H1 (cell line): ENCODE measurements around the gene RNF123. TPM values are rescaled to one million over a fixed set of nuclear protein-coding genes. Genes with fewer than 3 reads are reported as not detected.

Experiments
- CTCF ChIA-PET: fragments of 300-600 bp; sonication (Branson Sonifier 250); formaldehyde crosslinking; loops from one replicate; lab custom pipeline; 2021; ENCODE audit not compliant: partially characterized antibody; lab: Charles Lee
- POLR2A ChIA-PET: fragments of 300-600 bp; sonication (Branson Sonifier 250); formaldehyde crosslinking; loops from one replicate; lab custom pipeline; 2021; ENCODE audit warnings: inconsistent platforms; ENCODE audit not compliant: partially characterized antibody; lab: Charles Lee
- DNase-seq, 2 experiments: peaks; one replicate each; pipeline versions ENCODE4 v3.0.0 to v3.0.0-alpha.2; 2010 to 2022; ENCODE audit warnings: low spot score in 2 of 2, low read depth in 1 of 2, mixed read lengths in 1 of 2
- FAIRE-seq: peaks from 2 replicates; lab custom pipeline; 2011; peaks lifted over from hg19 to GRCh38; lab: Jason Lieb, UNC
- H2AFZ ChIP-seq: 2 replicates; pipeline ENCODE4 v1.8.1; 2012; ENCODE audit warnings: low read length, inconsistent platforms
- H2AK5ac ChIP-seq: 2 replicates; pipeline ENCODE4 v1.6.1; 2013; ENCODE audit warnings: low read depth, low read length
- H2BK120ac ChIP-seq: replicated peaks from 2 replicates; pipeline ENCODE3; 2013; ENCODE audit warnings: low read depth, low read length, inconsistent platforms
- H2BK12ac ChIP-seq: 2 replicates; pipeline ENCODE4 v1.6.1; 2013; ENCODE audit warnings: low read depth, low read length
- H2BK15ac ChIP-seq: 2 replicates; pipeline ENCODE4 v1.6.1; 2013; ENCODE audit warnings: low read length
- H2BK20ac ChIP-seq: 2 replicates; pipeline ENCODE4 v1.6.1; 2013; ENCODE audit warnings: low read length
- H2BK5ac ChIP-seq: 2 replicates; pipeline ENCODE4 v1.6.1; 2013; ENCODE audit warnings: low read depth, low read length
- H3K14ac ChIP-seq: 2 replicates; pipeline ENCODE4 v1.6.1; 2013; ENCODE audit warnings: inconsistent platforms; ENCODE audit not compliant: insufficient read length
- H3K18ac ChIP-seq: 2 replicates; pipeline ENCODE4 v1.6.1; 2013; ENCODE audit warnings: low read length; ENCODE audit errors: extremely low read depth
- H3K23ac ChIP-seq: 2 replicates; pipeline ENCODE4 v1.6.1; 2013; ENCODE audit warnings: inconsistent platforms; ENCODE audit not compliant: insufficient read length
- H3K23me2 ChIP-seq: 2 replicates; pipeline ENCODE4 v1.6.1; 2013; ENCODE audit warnings: low read depth, low read length
- H3K27ac ChIP-seq: 2 replicates; pipeline ENCODE4 v1.6.1; 2011; ENCODE audit warnings: low read depth, low read length, inconsistent platforms
- H3K27me3 ChIP-seq, 4 experiments: replicated peaks in 1 of 4; 1 replicate in 1 of 4; 2 replicates in 3 of 4; pipeline versions ENCODE4 v1.6.1 to v1.8.1; 2011 to 2013; ENCODE audit warnings: low read length in 3 of 4, mild to moderate bottlenecking in 3 of 4, inconsistent platforms in 2 of 4, mixed read lengths in 2 of 4, moderate library complexity in 1 of 4; ENCODE audit not compliant: control insufficient read depth in 3 of 4, insufficient read depth in 3 of 4; ENCODE audit errors: extremely low read depth in 1 of 4
- H3K36me3 ChIP-seq, 4 experiments: 2 replicates each; pipeline versions ENCODE4 v1.6.1 to v1.8.1; 2011 to 2013; ENCODE audit warnings: mild to moderate bottlenecking in 4 of 4, low read length in 3 of 4, moderate library complexity in 2 of 4, control low read depth in 1 of 4, inconsistent platforms in 1 of 4; ENCODE audit not compliant: insufficient read depth in 4 of 4, control insufficient read depth in 2 of 4
- H3K4ac ChIP-seq: replicated peaks from 2 replicates; pipeline ENCODE3; 2013; ENCODE audit warnings: low read length, low read depth, mixed read lengths, inconsistent platforms; ENCODE audit not compliant: insufficient read length
- H3K4me1 ChIP-seq, 4 experiments: replicated peaks in 1 of 4; 1 replicate in 1 of 4; 2 replicates in 3 of 4; pipeline versions ENCODE4 v1.6.1 to v1.8.1; 2011 to 2013; ENCODE audit warnings: low read length in 3 of 4, inconsistent platforms in 2 of 4, mixed read lengths in 1 of 4; ENCODE audit not compliant: insufficient read depth in 4 of 4, control insufficient read depth in 3 of 4
- H3K4me2 ChIP-seq, 2 experiments: 2 replicates each; pipeline versions ENCODE4 v1.6.1 to v1.8.1; 2011 to 2013; ENCODE audit warnings: low read depth in 2 of 2, low read length in 2 of 2, control low read depth in 1 of 2, inconsistent platforms in 1 of 2, mild to moderate bottlenecking in 1 of 2; ENCODE audit not compliant: insufficient read depth in 1 of 2
- H3K4me3 ChIP-seq, 4 experiments: fragments of 200-600, 300-600 bp in 1 of 4; sonication (generic), shearing (Covaris generic), sonication (Bioruptor Twin) in 1 of 4; 2 replicates each; pipeline versions ENCODE4 v1.5.1 to v1.8.1; 2011 to 2016; ENCODE audit warnings: low read length in 4 of 4, low read depth in 3 of 4, control low read depth in 2 of 4, inconsistent platforms in 2 of 4, mild to moderate bottlenecking in 2 of 4, mixed read lengths in 1 of 4, moderate library complexity in 1 of 4; ENCODE audit not compliant: insufficient read depth in 2 of 4; ENCODE audit errors: extremely low read depth in 1 of 4
- H3K56ac ChIP-seq: replicated peaks from 2 replicates; pipeline ENCODE3; 2013; ENCODE audit warnings: low read depth, mild to moderate bottlenecking, mixed read lengths, low read length, inconsistent platforms; ENCODE audit not compliant: insufficient read length
- H3K79me1 ChIP-seq: 2 replicates; pipeline ENCODE4 v1.6.1; 2013; ENCODE audit warnings: low read depth, low read length, control low read depth
- H3K79me2 ChIP-seq, 2 experiments: 2 replicates each; pipeline versions ENCODE4 v1.6.1 to v1.8.1; 2012 to 2013; ENCODE audit warnings: low read length in 2 of 2, mild to moderate bottlenecking in 2 of 2, inconsistent platforms in 1 of 2; ENCODE audit not compliant: insufficient read depth in 2 of 2, control insufficient read depth in 1 of 2
- H3K9ac ChIP-seq, 4 experiments: replicated peaks in 1 of 4; 1 replicate in 1 of 4; 2 replicates in 3 of 4; pipeline versions ENCODE4 v1.6.1 to v1.8.1; 2011 to 2013; ENCODE audit warnings: low read depth in 3 of 4, low read length in 3 of 4, control low read depth in 2 of 4, mild to moderate bottlenecking in 2 of 4, moderate library complexity in 2 of 4, inconsistent platforms in 1 of 4; ENCODE audit errors: extremely low read depth in 1 of 4
- H3K9me3 ChIP-seq, 2 experiments: 2 replicates each; pipeline versions ENCODE4 v1.6.1 to v1.8.1; 2012 to 2013; ENCODE audit warnings: mild to moderate bottlenecking in 2 of 2, moderate library complexity in 2 of 2, control low read depth in 1 of 2, inconsistent platforms in 1 of 2, low read depth in 1 of 2, low read length in 1 of 2, mixed read lengths in 1 of 2; ENCODE audit not compliant: insufficient read depth in 2 of 2
- H4K20me1 ChIP-seq, 2 experiments: replicated peaks in 1 of 2; 2 replicates each; pipeline versions ENCODE3 to v1.8.1; 2011 to 2013; ENCODE audit warnings: inconsistent platforms in 2 of 2, low read length in 2 of 2, mild to moderate bottlenecking in 1 of 2; ENCODE audit not compliant: insufficient read depth in 2 of 2, control insufficient read depth in 1 of 2
- H4K5ac ChIP-seq: 2 replicates; pipeline ENCODE4 v1.6.1; 2013; ENCODE audit warnings: low read length, low read depth, mixed read lengths, inconsistent platforms; ENCODE audit not compliant: insufficient read length
- H4K8ac ChIP-seq: 2 replicates; pipeline ENCODE4 v1.8.0; 2013; ENCODE audit warnings: mild to moderate bottlenecking, moderate library complexity, low read length, inconsistent platforms; ENCODE audit not compliant: insufficient read depth; ENCODE audit errors: extremely low read depth
- H4K91ac ChIP-seq: replicated peaks from 2 replicates; pipeline ENCODE3; 2013; ENCODE audit warnings: low read length, mixed read lengths, inconsistent platforms; ENCODE audit not compliant: insufficient read length
- E2F6 ChIP-seq: IDR thresholded peaks from 2 replicates; pipeline ENCODE4 v1.6.1; 2012; ENCODE audit warnings: inconsistent platforms
- SIRT6 ChIP-seq: IDR thresholded peaks from one replicate; pipeline ENCODE4 v1.7.1; 2012; ENCODE audit warnings: low read length, inconsistent platforms
- SP2 ChIP-seq: IDR thresholded peaks from 2 replicates; pipeline ENCODE4 v1.6.1; 2012; ENCODE audit warnings: mild to moderate bottlenecking, low read length, inconsistent platforms
- WGBS, 2 experiments: shearing (Covaris generic) in 1 of 2; methylation state at CpG; one replicate each; pipeline versions ENCODE4 v1.1.6 to v1.1.7; 2013 to 2015; ENCODE audit warnings: low lambda C conversion rate in 2 of 2, mixed read lengths in 2 of 2, inconsistent platforms in 1 of 2, low coverage in 1 of 2, missing lambda C conversion rate in 1 of 2; ENCODE audit not compliant: insufficient replicate concordance in 2 of 2, insufficient coverage in 1 of 2, insufficient read length in 1 of 2; ENCODE audit errors: extremely low coverage in 1 of 2, missing lambda C conversion rate in 1 of 2; 5-methylcytosine and 5-hydroxymethylcytosine counted together
- polyA plus RNA-seq, 7 experiments: library from polyadenylated mRNA; depleted of rRNA in 3 of 7; stranded (reverse) in 5 of 7; unstranded in 2 of 7; fragments of >200 nt in 5 of 7; fragments of 200-250 nt in 2 of 7; gene quantifications; 1 replicate in 5 of 7; 2 replicates in 1 of 7; 4 replicates in 1 of 7; pipeline versions ENCODE4 v1.2.1 to v1.2.3, GENCODE V29; 2011 to 2013; ENCODE audit warnings: missing spikeins in 2 of 7, mixed read lengths in 2 of 7
- total RNA-seq: library from RNA; stranded (reverse); fragmentation: NEBNext Ultra II Directional; extraction: Animal tissue kit (Norgen Biotek cat#: 25700); gene quantifications from 2 replicates; pipeline ENCODE4 v1.2.1, GENCODE V29; 2021

Gene RNF123
- total and polyA plus RNA-seq, 2 of the 8 experiments (the other 6 are each of a cell fraction or from before 2014, with no cell fraction given), result 30.5 to 57.7 TPM

- no peak overlapping the region for H2BK20ac ChIP-seq
- no peaks in the 10 kb centered on the region for H3K27me3 ChIP-seq
- peaks cover 0 to 9% (median 3%) of the 10 kb centered on the region in 4 experiments; a peak in 4 of 8 replicates for H3K36me3 ChIP-seq
- H4K91ac ChIP-seq, result no peak overlapping the region
- peaks cover 0 to 5% of the 10 kb centered on the region in 2 experiments for H4K20me1 ChIP-seq
- no peak for TF ChIP-seq SIRT6
- no peak for TF ChIP-seq SP2
- TF ChIP-seq E2F6, result no peak
- TF ChIP-seq, all 59 proteins: peak for 0
- no peak overlapping the region for H2AK5ac ChIP-seq
- WGBS, 2 experiments, result 97% methylated on average over 2 of the region's 2 CpGs; no CpG with 5 or more reads in 1 of the 2 experiments
- no peak overlapping the region for H3K23ac ChIP-seq
- H2BK12ac ChIP-seq, result no peak overlapping the region
- H3K27ac ChIP-seq, result no peak overlapping the region
- no peak overlapping the region for H2BK5ac ChIP-seq
- H3K4me1 ChIP-seq, result no peaks in the 10 kb centered on the region
- no peak for DNase-seq
- no peak overlapping the region for H4K8ac ChIP-seq
- no peak overlapping the region for H3K56ac ChIP-seq
- no peak overlapping the region for H3K4ac ChIP-seq
- ChIA-PET CTCF (interaction anchor here (0.6 to 1.2 kb wide), 3 partner anchors 10 to 36 kb away, joined by 3 read pairs; no protein-coding TSS in a partner anchor), POLR2A (no interaction called here)
- H3K4me2 ChIP-seq, result no peak overlapping the region
- H3K79me1 ChIP-seq, result peaks cover 4% of the 10 kb centered on the region; the same call in 1 of the 2 replicates
- H3K23me2 ChIP-seq, result no peaks in the 10 kb centered on the region; the same call in 1 of the 2 replicates
- no peak for FAIRE-seq
- no peak overlapping the region for H3K14ac ChIP-seq
- H3K18ac ChIP-seq, result no peak overlapping the region
- H2BK120ac ChIP-seq, result no peak overlapping the region
- H4K5ac ChIP-seq, result no peak overlapping the region
- no peaks in the 10 kb centered on the region for H3K9me3 ChIP-seq
- no peak overlapping the region for H2BK15ac ChIP-seq
- no peak overlapping the region for H3K9ac ChIP-seq
- H2AFZ ChIP-seq, result no peak overlapping the region
- H3K4me3 ChIP-seq, result no peak overlapping the region
- H3K79me2 ChIP-seq, result peaks cover 0 to 20% of the 10 kb centered on the region in 2 experiments; a peak in 2 of 4 replicates
Measured at GRCh38 chr3:49745986-49746385, 56.6 kb downstream of the RNF123 start.
